ENCODE results near the gene SLC25A18. TPM values are rescaled to one million over a fixed set of nuclear protein-coding genes. Genes with fewer than 3 reads are reported as not detected.

The SLC25A18 gene
- total and polyA plus RNA-seq, 10 of the 15 experiments (the other 5 are each of a cell fraction or from before 2014, with no cell fraction given) = 0.03 to 0.09 TPM; not detected in 8

GRCh38 chr22:17513612-17514011 is 49.7 kb upstream of the SLC25A18 start:
- ChIA-PET CTCF (interaction anchor here (0.8 to 2.7 kb wide), 2 partner anchors 8 to 11 kb away, joined by 3 to 10 read pairs; no protein-coding TSS in a partner anchor), RAD21 (ENCODE audit: unreplicated experiment) (interaction anchor here (1.0 kb wide), 1 partner anchor 12 kb away, joined by 4 read pairs; no protein-coding TSS in a partner anchor), SMC1A (ENCODE audit: uncharacterized antibody, unreplicated experiment) (no interaction called here), POLR2A (no interaction called here)
- Histone ChIP-seq H3K27ac (ENCODE audit: control insufficient read depth, insufficient read depth) (no peak overlapping the region), H3K9me3 (replicated peaks; ENCODE audit: control insufficient read depth, insufficient read depth, low read length) (no peaks in the 10 kb centered on the region), H3K79me2 (ENCODE audit: control insufficient read depth, insufficient read depth, low read length) (no peaks in the 10 kb centered on the region), H3K9ac (ENCODE audit: control insufficient read depth, insufficient read depth, low read length) (no peak overlapping the region), H3K27me3 (replicated peaks in 1 of 2; ENCODE audit: control insufficient read depth in 2 of 2, insufficient read depth in 2 of 2, low read length in 1 of 2) (no peaks in the 10 kb centered on the region; a peak in 1 of 4 replicates), H2AFZ (ENCODE audit: control insufficient read depth, low read depth, low read length) (no peak overlapping the region), H3K4me2 (ENCODE audit: control insufficient read depth, insufficient read depth) (no peak overlapping the region), H4K20me1 (ENCODE audit: control insufficient read depth, insufficient read depth) (no peaks in the 10 kb centered on the region), H3K4me3 (no peak overlapping the region), H3K4me1 (ENCODE audit: control insufficient read depth, insufficient read depth, low read length) (no peaks in the 10 kb centered on the region), H3K36me3 (ENCODE audit: control insufficient read depth in 2 of 2, insufficient read depth in 2 of 2, low read length in 1 of 2) (no peaks in the 10 kb centered on the region)
- intact Hi-C loops (cut with micrococcal nuclease; ENCODE audit: unreplicated experiment) (no loop called here), in situ Hi-C loops (cut with MboI) (no loop called here)
- ATAC-seq (no peak), DNase-seq (ENCODE audit: low read depth, low spot score) (no peak), FAIRE-seq (no peak)
- no TSS peak for BruUV-seq (replicated peaks)
- 9% methylated on average over 2 of the region's 2 CpGs for WGBS (ENCODE audit: insufficient coverage, insufficient replicate concordance, low lambda C conversion rate, missing lambda C conversion rate)
- TF ChIP-seq SREBF2 (IDR thresholded peaks at IDR 0.05; ENCODE audit: low read length) = no peak
- no peak for TF ChIP-seq ZNF24 (IDR thresholded peaks at IDR 0.05)
- TF ChIP-seq CBX3 (IDR thresholded peaks at IDR 0.05; ENCODE audit: borderline replicate concordance, low read depth) = no peak
- no peak for TF ChIP-seq TCF7 (IDR thresholded peaks at IDR 0.05; ENCODE audit: borderline replicate concordance)
- TF ChIP-seq MTA3 (IDR thresholded peaks at IDR 0.05; ENCODE audit: borderline replicate concordance, low read length) = no peak
- TF ChIP-seq USF1 (IDR thresholded peaks at IDR 0.05; ENCODE audit: borderline replicate concordance, extremely low read length, insufficient read depth, low read depth, low read length) = no peak
- TF ChIP-seq EP300 (IDR thresholded peaks at IDR 0.05; ENCODE audit: borderline replicate concordance in 1 of 2, control insufficient read depth in 1 of 2, low read depth in 2 of 2, low read length in 2 of 2) = no peak
- no peak for TF ChIP-seq BCL11A (IDR thresholded peaks at IDR 0.05; ENCODE audit: low read depth, low read length)
- no peak for TF ChIP-seq SRF (IDR thresholded peaks at IDR 0.05; ENCODE audit: low read depth in 2 of 2, low read length in 2 of 2)
- TF ChIP-seq CEBPB (IDR thresholded peaks at IDR 0.05; ENCODE audit: borderline replicate concordance in 1 of 2, low read depth in 2 of 2, low read length in 2 of 2) = no peak
- TF ChIP-seq ATF7 (IDR thresholded peaks at IDR 0.05; ENCODE audit: low read depth) = no peak
- TF ChIP-seq FOS (IDR thresholded peaks at IDR 0.05; ENCODE audit: borderline replicate concordance, extremely low read depth, insufficient read length) = no peak
- no peak for TF ChIP-seq E4F1 (IDR thresholded peaks at IDR 0.05; ENCODE audit: borderline replicate concordance, partially characterized antibody)
- TF ChIP-seq IRF3 (IDR thresholded peaks at IDR 0.05) = no peak
- no peak for TF ChIP-seq ZSCAN29 (IDR thresholded peaks at IDR 0.05)
- no peak for TF ChIP-seq CHD4 (IDR thresholded peaks at IDR 0.05)
